Islet precursor cell (in vitro differentiated cells): Measurements from ENCODE around the gene MCM9.
"Not testable (repeated sequence)": the region's sequence is repeated elsewhere in the genome, so short reads cannot be mapped to it uniquely, and the experiment has no call there.

ENCODE experiments used
- DNase-seq: peaks from one replicate; pipeline ENCODE4 v3.0.0-alpha.2; 2018

Gene MCM9

GRCh38 chr6:118789419-118789818 lies 145.5 kb downstream of the MCM9 start:
- peak; percentile 13 for DNase-seq

- DNase-seq, result no peak
Observed at GRCh38 chr6:118788702-118789101, 146.3 kb downstream of the MCM9 start.

- DNase-seq, result peak; percentile 46
Observed at GRCh38 chr6:118787724-118788423, 147.1 kb downstream of the MCM9 start.

- DNase-seq, result peak; percentile 53
Observed at GRCh38 chr6:118786596-118787453, 148.1 kb downstream of the MCM9 start.

- DNase-seq, result peak; percentile 19
Observed at GRCh38 chr6:118785601-118786000, 149.4 kb downstream of the MCM9 start.

GRCh38 chr6:118784641-118785164 lies 150.3 kb downstream of the MCM9 start:
- peak; percentile 85 for DNase-seq

GRCh38 chr6:118783931-118784550 lies 150.9 kb downstream of the MCM9 start:
- DNase-seq, result peak; percentile 0

- DNase-seq, result no peak
Observed at GRCh38 chr6:118782651-118783050, 152.3 kb downstream of the MCM9 start.

GRCh38 chr6:118781897-118782296 lies 153.1 kb downstream of the MCM9 start:
- DNase-seq, result peak; percentile 2

GRCh38 chr6:118780668-118781067 lies 154.3 kb downstream of the MCM9 start:
- DNase-seq, result peak; percentile 43

- DNase-seq, result peak; percentile 78
Observed at GRCh38 chr6:118776607-118777549, 158.1 kb downstream of the MCM9 start.

GRCh38 chr6:118775381-118775780 lies 159.6 kb downstream of the MCM9 start:
- peak; percentile 13 for DNase-seq

- DNase-seq, result peak; percentile 12
Observed at GRCh38 chr6:118774581-118774980, 160.4 kb downstream of the MCM9 start.

- DNase-seq, result no peak
Observed at GRCh38 chr6:118772886-118773285, 162.1 kb downstream of the MCM9 start.

GRCh38 chr6:118771253-118771652 lies 163.7 kb downstream of the MCM9 start:
- DNase-seq, result no peak

- DNase-seq, result peak; percentile 39
Observed at GRCh38 chr6:118770835-118771234, 164.1 kb downstream of the MCM9 start.

- DNase-seq, result peak; percentile 24
Observed at GRCh38 chr6:118770112-118770788, 164.7 kb downstream of the MCM9 start.

- peak; percentile 50 for DNase-seq
Observed at GRCh38 chr6:118768904-118769325, 166.0 kb downstream of the MCM9 start.

- peak; percentile 75 for DNase-seq
Observed at GRCh38 chr6:118768441-118768840, 166.5 kb downstream of the MCM9 start.

GRCh38 chr6:118765316-118765715 lies 169.6 kb downstream of the MCM9 start:
- DNase-seq, result not testable (repeated sequence)

- DNase-seq, result peak; percentile 18
Observed at GRCh38 chr6:118764766-118765165, 170.2 kb downstream of the MCM9 start.
